OCI-LY7 (cell line): ENCODE results near the gene OR10V1.

Experiments
- CTCF ChIP-seq: fragments of 200-600 bp; sonication (generic); conservative IDR thresholded peaks from 2 replicates; pipeline ENCODE4 v1.5.1; 2014; ENCODE audit warnings: mild to moderate bottlenecking, antibody characterized with exemption, low read length, moderate library complexity, mixed read lengths
- EZH2phosphoT487 ChIP-seq: fragments of 200-600 bp; sonication (generic); IDR thresholded peaks from 2 replicates; pipeline ENCODE4 v1.6.1; 2018; ENCODE audit warnings: low read depth, borderline replicate concordance, mild to moderate bottlenecking, mixed run types, antibody characterized with exemption, low read length, moderate library complexity, mixed read lengths

DNA sequence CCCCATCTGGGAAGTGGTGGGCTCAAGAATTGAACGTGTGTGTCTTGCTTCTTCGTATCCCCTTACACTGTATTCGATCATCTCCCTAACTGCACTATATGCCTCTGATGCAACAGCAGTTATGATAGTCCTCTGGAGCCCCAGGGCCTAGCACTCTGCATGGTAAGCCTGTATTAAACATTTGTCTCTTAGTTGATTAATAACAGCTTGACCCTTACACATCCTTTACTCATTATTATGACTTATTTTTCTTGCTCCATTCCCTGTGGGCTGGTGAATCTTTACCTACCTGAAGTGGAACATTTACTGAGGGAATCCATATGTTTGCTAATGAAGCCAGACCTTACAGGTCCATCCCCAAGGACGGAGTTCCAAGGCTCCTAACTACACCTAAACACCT lies 47.1 kb upstream of the OR10V1 start:
- TF ChIP-seq CTCF (no peak), EZH2phosphoT487 (no peak)
